Fibroblast of gingiva (primary cell): ENCODE results near the gene STAP2.

Experiments
- DNase-seq: peaks from one replicate; pipeline ENCODE4 v3.0.0-alpha.2; 2011; ENCODE audit warnings: low read depth

Gene STAP2

DNA sequence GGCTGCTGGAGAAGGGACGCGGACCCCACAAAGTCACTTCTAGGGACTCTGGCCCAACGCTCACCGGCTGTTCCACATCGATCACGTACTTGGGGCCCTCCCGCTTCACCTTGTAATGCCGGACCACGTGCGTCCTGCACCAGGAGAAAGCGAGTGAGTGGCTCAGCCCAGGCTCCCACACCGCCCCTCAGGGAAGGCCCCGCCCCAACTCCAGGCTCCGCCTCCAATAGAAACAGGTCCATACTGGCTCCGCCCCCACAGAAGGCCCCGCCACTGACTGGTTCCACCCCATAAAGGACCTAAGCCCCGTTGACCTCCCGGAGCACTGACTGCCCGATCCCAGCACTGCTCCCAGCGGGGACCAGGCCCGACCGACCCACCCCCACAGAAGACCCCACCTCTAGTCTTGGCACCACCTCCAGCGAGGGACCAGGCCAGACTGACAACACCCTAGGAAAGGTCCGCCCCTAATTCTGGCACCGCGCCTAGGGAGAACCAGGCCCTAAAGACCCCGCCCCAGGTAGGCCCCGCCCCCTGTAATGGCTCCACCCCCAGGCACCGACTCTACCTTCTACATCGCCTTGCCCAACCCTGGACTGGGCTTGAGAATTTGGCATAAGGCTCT lies 11.3 kb downstream of the STAP2 start:
- no peak for DNase-seq

DNA sequence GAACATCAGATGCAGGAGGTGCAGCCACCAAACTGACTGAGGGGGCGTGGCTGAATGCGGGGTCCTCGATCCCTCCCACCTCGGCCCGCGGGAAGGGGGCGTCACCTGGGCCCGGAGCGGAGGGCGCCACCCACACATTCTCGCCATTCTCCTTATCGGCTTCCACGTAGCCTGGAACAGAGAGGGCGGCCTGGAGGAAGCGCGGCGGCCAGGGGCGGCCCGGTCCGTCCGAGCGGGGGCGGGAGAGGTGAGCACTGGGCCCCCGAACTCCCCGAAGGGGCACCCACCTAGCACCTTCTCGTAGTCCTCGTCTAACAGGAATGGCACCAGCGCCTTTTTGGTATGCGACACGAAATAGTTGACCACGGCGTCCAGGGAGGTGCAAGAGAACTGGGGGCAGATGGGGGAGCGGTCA lies 11.8 kb downstream of the STAP2 start:
- no peak for DNase-seq

DNA sequence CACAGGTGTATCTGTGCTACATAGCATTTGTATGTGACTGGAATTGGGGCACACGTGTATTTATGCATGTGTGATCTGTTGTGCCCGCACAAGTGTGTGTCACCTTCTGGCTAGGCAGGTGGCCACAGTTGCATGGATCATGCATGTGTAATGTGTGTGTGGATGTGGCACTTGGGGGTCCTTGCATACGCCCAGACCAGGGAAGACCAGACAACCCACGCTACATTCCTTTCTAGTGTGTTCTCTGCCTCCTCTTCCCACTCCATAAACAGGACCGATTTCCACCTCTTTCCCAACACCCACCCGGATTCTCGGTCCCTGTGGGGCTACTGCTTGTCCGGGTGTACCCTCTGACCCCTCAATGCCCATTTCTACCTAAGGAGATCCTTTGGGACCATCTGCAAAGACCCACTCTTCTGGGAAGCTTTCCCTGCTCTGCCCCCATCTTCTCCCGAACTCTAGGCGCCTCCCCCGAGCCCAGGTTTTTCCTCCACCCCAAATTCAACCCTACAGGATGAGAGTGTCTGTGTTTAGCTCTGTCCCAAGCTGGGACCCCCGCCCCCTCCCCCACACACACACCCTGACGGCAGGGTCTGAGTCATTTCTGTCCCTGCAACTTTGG lies 12.3 kb downstream of the STAP2 start:
- no peak for DNase-seq

DNA sequence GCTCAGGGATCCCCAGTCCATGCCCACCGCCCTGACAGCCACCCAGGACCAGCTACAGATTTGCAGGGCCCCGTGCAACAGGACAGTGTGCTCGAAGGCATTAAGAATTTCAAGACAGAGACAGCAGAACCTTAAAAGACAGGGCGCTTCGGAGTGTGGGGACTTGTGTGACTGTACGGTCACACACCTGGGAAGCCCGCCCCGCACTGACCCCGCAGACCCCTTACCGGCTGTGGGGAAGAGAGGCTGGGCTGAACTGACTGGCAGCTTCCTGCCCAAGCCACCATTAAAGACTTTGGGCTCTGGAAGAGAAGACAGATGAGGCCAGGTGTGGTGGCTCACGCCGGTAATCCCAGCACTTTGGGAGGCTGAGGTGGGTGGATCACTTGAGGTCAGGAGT lies 14.4 kb downstream of the STAP2 start:
- no peak for DNase-seq

DNA sequence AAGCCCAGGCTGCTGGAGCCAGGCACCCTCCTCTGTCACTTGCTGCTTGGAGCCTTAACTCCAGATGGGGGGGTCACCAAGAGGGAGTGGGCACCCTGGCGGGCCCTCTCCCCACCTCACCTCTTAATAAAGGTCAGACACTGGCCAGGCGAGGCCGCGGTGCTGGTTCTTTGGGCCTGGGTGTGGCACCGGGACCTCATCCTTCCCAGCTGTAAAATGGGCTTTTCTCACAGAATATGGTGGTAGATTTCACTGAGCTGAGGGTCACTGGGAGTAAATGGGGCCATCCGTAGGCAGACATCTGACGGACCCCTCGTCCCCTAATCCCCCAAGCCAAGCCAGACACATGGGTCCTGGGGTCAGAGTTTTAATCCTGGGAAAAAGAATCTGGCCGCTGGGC lies 14.9 kb downstream of the STAP2 start:
- no peak for DNase-seq

DNA sequence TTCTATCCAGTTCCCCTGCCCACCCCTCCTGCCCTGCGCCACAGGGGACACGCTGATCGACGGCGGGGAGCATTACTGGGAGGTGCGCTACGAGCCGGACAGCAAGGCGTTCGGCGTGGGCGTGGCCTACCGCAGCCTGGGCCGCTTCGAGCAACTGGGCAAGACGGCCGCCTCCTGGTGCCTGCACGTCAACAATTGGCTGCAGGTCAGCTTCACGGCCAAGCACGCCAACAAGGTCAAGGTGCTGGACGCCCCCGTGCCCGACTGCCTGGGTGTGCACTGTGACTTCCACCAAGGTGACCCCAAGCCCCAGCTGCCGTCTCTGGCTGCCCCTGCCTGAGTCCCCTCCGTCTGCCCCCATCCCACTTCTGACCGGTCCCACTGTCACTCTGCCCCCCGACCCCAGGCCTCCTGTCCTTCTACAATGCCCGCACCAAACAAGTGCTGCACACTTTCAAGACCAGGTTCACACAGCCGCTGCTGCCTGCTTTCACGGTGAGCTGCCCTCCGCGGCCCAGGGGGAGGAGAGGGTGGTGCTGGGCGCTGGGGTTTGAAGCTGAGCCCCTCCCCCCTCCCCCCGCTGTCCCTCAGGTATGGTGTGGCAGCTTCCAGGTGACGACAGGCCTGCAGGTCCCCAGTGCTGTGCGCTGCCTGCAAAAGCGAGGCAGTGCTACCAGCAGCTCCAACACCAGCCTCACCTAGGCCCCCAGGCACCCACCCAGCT lies 15.5 kb downstream of the STAP2 start:
- no peak for DNase-seq

DNA sequence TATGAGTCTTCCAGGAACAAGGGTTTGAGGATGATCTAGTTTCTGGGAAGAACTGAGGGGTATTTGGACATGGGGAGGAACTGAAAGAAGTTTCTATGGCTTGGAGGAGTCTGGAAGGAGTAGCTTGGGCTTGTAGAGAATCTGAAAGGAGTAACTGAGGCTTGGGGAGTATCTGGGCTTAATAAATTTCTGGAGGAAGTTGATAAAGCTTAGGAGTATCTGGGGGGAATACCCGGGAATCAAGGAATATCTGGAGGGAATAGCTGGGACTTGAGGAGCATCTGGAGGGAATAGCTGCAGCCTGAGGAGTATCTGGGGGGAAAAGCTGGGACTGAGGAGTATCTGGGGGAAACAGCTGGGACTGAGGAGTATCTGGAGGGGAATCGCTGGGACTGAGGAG lies 18.2 kb downstream of the STAP2 start:
- no peak for DNase-seq

DNA sequence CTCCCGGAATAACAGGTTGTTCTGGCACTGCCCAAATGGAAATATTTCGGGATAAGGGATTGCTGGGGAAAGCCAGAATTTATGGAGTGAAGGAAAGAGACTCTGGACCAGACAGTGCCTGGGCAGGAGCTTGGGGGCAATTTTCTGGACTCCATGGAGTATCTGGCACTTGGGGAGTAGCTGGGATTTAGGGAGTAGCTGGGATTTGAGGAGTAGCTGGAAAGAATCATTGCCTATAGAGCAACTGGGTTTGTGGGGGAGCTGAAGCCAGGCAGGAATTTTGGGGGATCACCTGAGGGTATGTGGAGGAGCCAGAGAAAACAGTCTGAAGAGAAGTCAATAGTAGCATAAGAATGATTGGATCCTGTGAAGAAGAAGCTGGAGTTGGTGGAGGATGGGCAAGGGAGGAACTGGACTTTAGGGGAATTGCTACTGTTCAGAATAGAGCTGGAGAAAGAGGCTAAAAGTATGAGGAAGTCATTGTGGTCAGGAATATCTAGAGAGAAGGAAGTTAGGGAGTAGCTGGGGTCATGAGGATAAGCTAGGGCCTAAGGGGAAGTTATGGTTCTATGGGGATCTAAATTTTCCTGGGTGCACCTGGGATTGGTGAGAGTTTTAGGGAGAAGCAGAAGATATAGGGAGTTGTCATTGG lies 19.4 kb downstream of the STAP2 start:
- no peak for DNase-seq

DNA sequence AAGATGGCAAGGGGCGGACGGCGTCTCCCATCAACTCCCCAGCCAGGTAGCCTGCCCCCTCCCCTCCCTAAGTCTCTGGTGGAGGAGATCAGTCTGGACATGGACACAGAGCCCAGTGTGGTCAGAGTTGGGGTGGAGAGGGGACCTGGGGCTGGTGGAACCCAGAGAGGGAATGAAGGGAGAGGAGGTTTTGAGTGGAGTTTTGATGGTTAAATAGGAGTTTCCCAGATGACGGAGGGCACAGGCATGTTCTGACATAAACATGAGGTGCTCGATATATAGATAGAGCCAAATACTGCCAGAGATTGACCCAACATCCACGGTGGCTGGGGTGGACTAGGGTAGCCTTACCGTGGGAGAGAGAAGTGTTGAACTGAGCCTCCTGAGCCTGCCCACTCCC lies 20.2 kb downstream of the STAP2 start:
- DNase-seq = no peak

DNA sequence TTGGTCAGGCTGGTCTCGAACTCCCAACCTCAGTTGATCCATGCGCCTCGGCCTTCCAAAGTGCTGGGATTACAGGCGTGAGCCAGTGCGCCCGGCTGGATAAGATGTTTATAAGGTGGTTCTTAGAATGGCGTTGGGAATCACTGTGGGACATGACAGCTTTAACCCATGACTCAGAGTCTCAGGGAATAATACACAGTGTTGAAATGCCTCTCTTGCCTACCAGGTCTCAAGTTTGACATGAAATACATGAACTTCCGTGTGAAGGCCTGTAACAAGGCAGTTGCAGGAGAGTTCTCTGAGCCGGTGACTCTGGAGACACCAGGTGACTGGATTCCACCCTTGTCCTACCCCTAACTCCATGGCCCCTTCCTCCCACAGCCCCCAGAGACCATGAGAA lies 21.7 kb downstream of the STAP2 start:
- no peak for DNase-seq

DNA sequence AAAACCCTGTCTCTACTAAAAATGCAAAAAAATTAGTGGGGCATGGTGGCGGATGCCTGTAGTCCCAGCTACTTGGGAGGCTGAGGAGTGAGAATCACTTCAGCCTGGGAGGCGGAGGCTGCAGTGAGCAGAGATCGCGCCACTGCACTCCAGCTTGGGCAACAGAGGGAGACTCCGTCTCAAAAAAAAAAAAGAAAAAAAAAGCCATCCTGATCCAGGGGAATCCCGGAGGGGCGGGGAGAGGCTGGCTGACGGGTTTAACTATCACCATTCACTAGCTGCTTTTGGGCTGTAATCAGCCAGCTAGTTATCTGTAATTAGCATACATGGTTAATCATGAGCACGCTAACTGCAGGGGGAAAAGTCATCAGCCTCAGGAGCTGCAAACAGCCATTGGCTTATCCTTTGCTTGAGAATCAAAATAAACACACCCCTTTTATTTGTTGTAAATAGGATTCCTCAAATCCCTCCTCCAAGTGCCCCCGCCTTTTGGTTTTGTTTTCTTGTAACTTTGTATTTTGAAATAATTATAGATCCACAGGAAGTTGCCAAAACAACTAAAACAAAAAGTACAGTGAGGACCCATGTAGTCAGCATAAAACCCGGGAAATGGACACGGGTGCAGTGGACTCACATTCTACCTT lies 24.7 kb downstream of the STAP2 start:
- DNase-seq = no peak

DNA sequence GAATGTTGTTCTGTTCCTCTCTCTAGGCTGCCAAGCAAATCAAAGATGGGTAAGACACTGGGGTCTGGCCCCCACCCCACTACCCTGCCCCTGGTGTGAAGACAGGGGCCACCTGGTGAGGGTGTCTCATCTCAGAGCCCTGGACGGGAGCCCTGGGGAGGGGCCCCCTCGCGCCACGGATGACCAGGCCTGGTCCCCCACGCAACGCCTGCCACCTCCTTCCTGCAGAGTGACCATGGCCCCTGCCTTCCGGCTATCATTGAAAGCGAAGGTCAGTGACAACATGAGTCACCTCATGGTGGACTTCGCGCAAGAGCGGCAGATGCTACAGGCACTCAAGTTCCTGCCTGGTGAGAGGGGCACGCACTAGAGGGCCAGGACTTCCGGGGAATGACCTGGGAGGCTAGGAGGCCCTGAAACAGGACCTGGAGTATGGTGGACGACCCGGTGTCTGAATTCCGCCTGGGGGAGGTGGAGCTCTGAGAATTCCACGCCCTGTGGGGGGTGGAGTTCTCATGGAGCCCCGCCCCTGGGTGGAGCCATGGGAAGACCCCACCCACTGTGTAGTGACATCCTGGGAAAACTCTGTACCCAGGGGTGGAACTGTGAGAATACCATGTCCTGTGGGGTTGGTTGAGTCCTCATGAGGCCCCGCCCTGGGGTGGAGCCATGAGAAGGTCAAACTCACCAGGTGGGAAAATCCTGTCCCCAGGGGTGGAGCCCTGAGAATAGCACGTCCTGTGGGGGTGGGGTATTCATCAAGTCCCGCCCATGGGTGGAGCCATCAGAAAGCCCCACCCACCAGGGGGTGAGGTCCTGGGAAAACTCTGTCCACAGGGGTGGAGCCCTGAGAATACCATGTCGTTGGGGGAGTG lies 28.1 kb downstream of the STAP2 start:
- no peak for DNase-seq

DNA sequence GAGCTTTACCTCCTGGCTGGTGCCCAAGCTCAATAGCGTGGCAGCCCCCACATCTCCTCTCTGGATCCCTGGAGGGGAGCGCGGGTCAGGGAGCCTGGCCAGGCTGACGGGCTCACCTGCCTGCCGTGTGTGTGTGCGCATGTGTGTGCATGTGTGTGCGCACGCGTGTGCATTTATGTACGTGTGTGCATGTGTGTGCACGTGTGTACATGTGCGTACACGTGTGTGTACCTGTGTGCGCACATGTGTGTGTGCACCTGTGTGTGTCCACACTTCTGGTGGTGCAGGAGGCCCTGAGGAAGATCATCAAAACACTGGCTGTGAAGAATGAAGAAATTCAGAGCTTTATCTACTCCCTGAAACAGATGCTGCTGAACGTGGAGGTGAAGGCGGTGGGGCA lies 33.0 kb downstream of the STAP2 start:
- no peak for DNase-seq

DNA sequence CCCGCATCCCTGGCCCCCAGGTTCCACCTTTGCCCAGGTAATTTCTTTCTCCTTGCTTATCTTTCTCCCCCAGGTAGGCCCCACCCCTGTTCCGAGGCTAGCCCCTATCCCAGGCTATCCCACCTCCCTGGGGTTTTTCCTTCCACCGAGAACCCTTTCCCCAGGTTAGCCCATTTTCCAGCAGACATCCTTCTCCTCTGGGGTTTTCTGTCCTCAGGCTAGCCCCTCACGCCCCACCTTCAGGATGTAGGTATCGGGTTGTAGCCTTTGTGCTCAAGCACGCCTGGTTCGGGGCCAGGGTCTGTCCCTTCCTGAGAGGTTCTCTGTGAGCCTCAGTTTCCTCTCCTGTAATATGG lies 33.4 kb downstream of the STAP2 start:
- no peak for DNase-seq

DNA sequence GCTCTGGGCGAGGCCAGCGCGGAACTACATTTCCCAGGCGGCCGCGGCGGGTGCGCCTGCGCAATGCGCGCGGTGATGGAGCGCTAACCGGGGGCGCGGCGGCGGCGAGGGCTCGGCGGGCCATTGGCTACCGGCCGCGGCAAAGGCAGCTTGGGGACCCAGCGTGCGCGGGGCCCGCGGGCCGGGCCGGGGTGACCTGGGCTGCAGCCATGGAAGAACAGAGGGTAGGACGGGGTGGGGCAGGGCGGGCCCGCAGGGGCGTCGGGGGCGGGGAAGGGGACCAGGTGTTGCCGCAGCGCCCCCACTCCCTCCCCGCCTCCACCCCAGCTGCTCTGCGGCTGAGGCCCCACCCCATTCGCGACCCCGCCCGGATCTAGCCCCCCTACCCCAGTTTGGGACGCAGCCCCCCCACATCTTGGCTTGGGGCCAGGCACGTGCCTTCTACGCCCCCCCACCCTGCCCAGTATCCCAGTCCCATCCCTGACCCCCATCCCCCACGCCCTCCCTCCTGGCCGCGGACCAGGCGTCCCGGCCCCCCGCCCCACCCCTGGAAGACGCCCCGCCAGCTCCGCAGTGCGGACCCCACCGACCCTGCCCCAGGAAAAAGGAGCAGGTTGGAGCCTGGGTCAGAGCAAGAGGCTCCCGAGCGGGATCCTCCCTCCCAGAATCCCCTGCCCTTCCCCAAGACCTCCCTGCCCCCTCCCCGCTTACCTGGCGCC lies 33.9 kb downstream of the STAP2 start, which contains the start of gene FSD1:
FSD1 (plus strand) TSS at position 61 of the 719 bp plus-strand sequence; CDS start at position 210, 149 bp downstream.
- peak; percentile 20 for DNase-seq

DNA sequence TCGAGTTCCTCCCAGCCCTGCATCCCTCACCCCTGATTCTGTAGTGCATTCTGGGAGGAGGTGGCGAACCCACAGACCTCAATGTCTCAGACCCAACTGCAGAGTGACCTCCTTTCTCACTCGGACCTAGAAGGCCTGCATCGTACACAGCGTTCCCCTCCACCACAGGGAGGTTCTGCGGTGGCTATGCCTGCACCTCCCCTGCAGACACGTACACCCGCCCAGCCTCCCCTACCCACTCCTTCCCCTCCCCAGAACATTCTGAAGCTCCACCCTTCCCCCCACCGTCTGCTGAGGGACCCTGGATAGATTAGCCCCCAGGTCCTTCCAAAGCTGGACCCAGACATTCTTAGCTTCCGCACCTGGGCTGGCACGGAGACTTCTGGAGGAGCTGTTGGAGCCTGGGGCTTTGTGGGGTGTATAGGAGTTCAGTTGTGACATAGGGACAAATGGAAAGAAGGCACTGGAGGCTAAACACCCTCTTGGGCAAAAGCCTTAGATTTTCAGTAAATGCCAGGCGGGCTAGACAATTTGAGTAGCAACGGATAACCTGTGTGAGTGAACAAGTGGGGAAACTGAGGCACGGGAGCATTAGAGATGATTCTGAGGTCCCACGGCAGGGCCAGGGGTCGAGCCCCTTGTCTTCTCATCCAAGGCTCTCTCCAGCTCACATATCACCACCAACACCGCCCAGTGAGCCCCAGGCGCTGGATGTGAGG lies 34.6 kb downstream of the STAP2 start:
- DNase-seq = no peak

DNA sequence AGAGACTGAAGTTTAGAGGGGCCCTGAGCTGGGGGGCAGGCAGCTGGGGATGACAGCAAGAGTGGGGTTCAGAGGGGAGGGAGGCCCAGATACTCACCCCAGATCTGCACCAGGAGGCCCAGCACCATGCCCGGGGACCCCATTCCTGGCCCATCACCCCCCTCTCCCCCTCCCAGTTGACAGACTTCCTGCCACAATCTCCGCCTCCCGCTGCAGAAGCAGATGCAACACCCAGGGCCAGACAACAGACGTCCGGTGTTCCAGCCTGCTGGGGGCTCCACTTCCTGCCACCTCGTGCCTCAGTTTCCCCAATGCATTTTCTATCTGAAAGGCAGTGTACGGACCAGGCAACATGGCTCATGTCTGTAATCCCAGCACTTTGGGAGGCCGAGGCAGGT lies 36.4 kb downstream of the STAP2 start, which contains the start of gene TMIGD2:
TMIGD2 (minus strand) TSS at position 147 of the 398 bp plus-strand sequence; CDS start at position 143, 4 bp downstream.
- no peak for DNase-seq

DNA sequence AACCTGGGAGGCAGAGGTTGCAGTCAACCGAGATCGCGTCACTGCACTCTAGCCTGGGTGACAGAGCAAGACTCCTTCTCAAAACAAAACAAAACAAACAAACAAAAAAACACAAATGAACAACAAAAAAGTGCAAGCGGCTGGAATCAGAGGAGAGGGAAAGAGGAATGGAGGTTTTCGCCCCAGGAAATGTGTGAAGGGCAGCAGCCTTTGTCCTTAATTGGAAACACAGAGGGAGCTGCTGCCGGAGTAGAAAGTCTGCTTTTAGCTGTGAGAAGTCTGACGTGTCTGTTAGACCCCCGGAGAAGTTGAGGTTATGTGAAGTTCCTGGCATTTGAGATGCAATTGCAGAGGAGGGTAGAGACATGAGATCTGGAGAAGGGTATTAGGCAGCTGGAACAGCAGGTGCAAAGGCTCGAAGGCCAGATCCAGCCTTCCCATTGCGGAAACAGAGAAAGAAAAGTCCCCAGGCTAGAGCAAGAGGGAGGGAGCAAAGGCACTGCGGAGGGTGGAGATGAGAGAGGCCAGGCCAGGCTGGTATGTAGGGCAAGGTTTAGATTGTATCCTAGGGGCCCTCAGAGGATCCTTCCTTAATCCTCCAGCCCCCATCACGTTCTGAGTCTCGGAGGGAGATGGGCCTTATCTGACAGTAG lies 36.9 kb downstream of the STAP2 start:
- no peak for DNase-seq

DNA sequence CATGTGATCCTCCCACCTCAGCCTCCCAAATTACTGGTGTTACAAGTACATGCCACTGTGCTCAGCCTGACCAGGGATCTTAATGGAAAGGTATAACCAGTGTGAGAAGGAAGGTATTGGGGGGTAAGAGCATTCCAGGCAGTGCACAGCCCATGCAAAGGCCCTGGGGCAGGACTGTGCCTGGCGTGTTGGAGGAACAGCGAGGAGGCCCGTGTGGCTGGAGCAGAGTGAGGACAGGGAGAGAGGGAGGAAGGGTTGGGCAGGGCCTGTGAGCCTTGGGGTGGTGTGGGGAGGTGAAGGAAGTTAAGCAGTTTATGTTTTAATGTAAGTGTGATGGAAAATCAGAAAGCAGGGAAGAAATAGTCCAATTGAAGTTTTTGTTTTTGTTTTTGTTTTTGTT lies 38.0 kb downstream of the STAP2 start:
- DNase-seq = no peak
